SKM-1 (cell line): ENCODE results near the gene SH2B3.
"Not testable (repeated sequence)": the region's sequence is repeated elsewhere in the genome, so short reads cannot be mapped to it uniquely, and the experiment has no call there.

Experiments used
- DNase-seq: peaks from one replicate; lab custom pipeline; 2025; ENCODE audit not compliant: unreplicated experiment; lab: John Stamatoyannopoulos, UW

Gene SH2B3

DNA sequence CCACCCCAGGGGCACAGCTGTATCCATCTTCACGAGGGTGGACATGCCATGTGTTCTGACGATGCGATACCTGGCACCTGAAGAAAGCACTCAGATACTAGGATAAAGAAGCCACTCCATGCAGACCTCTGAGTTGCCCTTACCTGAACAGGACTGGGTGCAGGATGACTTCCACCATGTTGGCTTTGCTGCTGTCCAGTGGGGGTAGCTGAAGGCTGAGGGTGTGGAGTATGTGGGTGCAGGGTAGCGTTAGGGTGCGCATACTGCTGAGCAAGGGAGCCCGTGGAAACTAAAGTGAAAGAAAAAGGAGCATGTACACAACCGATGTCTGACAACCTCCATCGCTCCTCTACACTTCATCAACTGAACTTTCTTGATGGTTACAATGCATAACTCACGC, 51.3 kb downstream of the SH2B3 start:
- no peak for DNase-seq

DNA sequence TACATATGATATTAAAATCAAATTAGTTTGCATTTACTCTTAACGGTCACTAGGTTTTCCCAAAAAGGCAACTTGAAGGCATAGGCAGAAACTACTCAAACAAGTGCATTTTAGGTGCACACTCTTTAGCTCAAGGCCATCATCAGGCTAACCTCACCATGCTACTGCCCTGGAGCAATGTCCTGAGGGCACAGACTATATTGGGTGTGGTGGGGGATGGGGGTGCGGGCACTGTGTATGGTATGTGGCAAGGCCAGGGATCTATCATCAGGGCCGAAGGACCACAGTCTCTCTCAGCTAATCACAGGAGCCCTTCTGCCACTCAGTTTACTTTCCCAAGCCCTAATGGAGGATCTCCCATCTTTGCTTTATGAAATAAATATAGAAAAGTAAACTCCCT, 51.9 kb downstream of the SH2B3 start:
- DNase-seq, result no peak

- no peak for DNase-seq
Observed at GRCh38 chr12:111458546-111459172, 52.9 kb downstream of the SH2B3 start.

GRCh38 chr12:111460111-111460510, 54.4 kb downstream of the SH2B3 start:
- not testable (repeated sequence) for DNase-seq

DNA sequence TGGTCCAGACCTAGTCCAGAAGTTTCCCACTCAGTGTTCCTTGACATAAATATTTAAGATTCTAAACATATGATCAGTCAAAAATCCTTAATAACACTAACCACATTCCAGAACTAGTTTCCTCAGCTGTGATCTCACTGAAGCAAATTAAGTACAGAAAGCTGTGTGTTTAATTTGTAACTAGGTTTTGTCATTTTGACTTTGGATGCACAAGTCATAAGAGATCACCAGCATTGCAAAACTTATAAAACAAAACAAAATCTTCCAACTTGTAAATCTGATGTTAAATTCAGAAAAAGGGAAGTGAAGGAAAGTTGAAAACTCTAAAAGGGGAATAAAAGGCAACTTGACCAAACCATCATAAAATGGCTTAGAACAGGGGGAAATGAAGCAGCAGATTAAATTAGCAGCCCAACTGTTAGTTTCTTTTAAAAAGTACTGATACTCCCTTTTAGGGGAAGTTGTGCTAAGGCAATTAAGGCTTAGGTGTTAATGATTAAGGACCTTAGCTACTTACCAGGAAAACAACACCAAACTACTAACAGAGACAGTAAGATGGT, 56.6 kb downstream of the SH2B3 start:
- DNase-seq, result no peak

GRCh38 chr12:111467092-111467856, 61.6 kb downstream of the SH2B3 start:
- DNase-seq, result no peak

DNA sequence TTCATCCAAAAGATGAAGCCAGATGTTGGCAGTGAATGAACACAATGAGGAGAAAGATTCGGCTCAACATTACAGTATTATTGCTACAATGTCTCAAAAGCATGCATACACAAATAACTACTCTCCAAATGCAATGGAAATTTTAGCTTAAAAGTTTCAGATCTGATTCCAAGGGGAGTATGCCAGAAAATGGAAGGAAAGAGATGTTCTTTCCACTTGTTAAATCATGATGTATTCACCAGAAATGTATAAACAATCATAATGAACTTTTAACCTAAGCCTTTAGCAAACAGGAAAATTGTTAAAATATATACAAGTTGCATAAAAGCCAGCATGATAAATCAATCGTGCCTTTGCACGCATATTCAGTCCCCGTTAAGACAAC, 62.1 kb downstream of the SH2B3 start:
- no peak for DNase-seq

- DNase-seq, result no peak
Observed at GRCh38 chr12:111469401-111469800, 63.7 kb downstream of the SH2B3 start.

- no peak for DNase-seq
Observed at GRCh38 chr12:111471236-111471635, 65.5 kb downstream of the SH2B3 start.

- DNase-seq, result no peak
Observed at GRCh38 chr12:111482462-111482861, 76.7 kb downstream of the SH2B3 start.

- no peak for DNase-seq
Observed at GRCh38 chr12:111488271-111488670, 82.5 kb downstream of the SH2B3 start.

GRCh38 chr12:111488798-111489197, 83.1 kb downstream of the SH2B3 start:
- DNase-seq, result no peak

- not testable (repeated sequence) for DNase-seq
Observed at GRCh38 chr12:111492979-111493378, 87.3 kb downstream of the SH2B3 start.

DNA sequence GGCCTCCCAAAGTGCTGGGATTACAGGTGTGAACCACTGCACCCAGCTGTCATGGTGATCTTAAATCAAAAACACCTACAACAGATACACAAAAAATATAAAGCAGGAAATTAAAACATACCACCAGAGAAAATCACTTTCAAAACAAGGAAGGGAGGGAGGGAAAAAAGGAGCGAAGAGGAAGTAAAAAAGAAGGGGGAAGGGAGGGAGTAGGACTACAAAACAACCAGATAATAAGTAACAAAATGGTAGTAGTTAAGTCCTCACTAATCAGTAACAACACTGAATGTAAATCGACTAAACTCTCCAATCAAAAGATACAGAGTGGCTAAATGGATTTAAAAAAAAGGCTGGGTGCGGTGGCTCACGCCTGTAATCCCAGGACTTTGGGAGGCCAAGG, 89.0 kb downstream of the SH2B3 start:
- DNase-seq, result no peak
